ENCODE data around the gene ATL1.

GRCh38 chr14:50606468-50606867, 46.5 kb downstream of the ATL1 start:
- TF ChIP-seq CTCF (conservative IDR thresholded peaks at IDR 0.05 in 1 of 2, IDR thresholded peaks at IDR 0.05 in 1 of 2; ENCODE audit: extremely low read depth in 1 of 2, insufficient read depth in 1 of 2, low read depth in 1 of 2, low read length in 2 of 2): no peak
- TF ChIP-seq EZH2 (IDR thresholded peaks at IDR 0.05; ENCODE audit: borderline replicate concordance, low read length): no peak

All from mammary epithelial cell (primary cell).